Cardiac fibroblast (primary cell): ENCODE results near the gene BANP.
"Not testable (repeated sequence)": the region's sequence is repeated elsewhere in the genome, so short reads cannot be mapped to it uniquely, and the experiment has no call there.

Experiments
- DNase-seq, 2 donors: peaks; one replicate each; pipeline versions ENCODE4 v3.0.0 to v3.0.0-alpha.2; 2010; ENCODE audit warnings: low read depth in 2 of 2
- H3K4me3 ChIP-seq, 2 donors: replicated peaks in 1 of 2; 1 replicate in 1 of 2; 2 replicates in 1 of 2; pipeline ENCODE4 v1.5.1; 2011; ENCODE audit warnings: low read depth in 2 of 2, low read length in 2 of 2, mild to moderate bottlenecking in 2 of 2, moderate library complexity in 1 of 2
- TF ChIP-seq, protein P1 (sequence below): IDR thresholded peaks from one replicate; pipeline ENCODE4 v1.5.1; 2011; ENCODE audit warnings: low read depth, mild to moderate bottlenecking, low read length, inconsistent platforms

Gene BANP

GRCh38 chr16:87931504-87931903 is 19.7 kb upstream of the BANP start:
- no peak overlapping the region for H3K4me3 ChIP-seq
- TF ChIP-seq, protein P1, sequence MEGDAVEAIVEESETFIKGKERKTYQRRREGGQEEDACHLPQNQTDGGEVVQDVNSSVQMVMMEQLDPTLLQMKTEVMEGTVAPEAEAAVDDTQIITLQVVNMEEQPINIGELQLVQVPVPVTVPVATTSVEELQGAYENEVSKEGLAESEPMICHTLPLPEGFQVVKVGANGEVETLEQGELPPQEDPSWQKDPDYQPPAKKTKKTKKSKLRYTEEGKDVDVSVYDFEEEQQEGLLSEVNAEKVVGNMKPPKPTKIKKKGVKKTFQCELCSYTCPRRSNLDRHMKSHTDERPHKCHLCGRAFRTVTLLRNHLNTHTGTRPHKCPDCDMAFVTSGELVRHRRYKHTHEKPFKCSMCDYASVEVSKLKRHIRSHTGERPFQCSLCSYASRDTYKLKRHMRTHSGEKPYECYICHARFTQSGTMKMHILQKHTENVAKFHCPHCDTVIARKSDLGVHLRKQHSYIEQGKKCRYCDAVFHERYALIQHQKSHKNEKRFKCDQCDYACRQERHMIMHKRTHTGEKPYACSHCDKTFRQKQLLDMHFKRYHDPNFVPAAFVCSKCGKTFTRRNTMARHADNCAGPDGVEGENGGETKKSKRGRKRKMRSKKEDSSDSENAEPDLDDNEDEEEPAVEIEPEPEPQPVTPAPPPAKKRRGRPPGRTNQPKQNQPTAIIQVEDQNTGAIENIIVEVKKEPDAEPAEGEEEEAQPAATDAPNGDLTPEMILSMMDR = no peak
- peak; percentile 82 to 87 for DNase-seq

GRCh38 chr16:87932475-87933139 is 18.6 kb upstream of the BANP start:
- H3K4me3 ChIP-seq, DNase-seq: not testable (repeated sequence)

DNA sequence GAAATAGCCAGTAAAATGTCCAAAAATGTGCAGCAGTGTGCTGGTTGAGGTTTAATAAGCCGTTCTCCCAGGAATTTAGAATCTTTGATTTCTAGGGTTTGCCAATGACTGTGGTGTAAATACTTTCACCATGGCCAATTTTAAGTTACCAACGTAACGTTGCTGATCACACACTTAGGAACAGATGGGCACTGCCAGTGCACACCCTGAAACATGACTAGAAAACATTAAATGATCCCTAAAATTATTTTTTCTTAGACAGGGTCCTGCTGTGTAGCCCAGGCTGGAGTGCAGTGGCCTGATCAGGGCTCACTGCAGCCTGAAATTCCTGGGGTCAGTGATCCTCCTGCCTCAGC is 18.1 kb upstream of the BANP start:
- DNase-seq = no peak
- TF ChIP-seq, protein P1 = no peak
- H3K4me3 ChIP-seq = no peak overlapping the region

DNA sequence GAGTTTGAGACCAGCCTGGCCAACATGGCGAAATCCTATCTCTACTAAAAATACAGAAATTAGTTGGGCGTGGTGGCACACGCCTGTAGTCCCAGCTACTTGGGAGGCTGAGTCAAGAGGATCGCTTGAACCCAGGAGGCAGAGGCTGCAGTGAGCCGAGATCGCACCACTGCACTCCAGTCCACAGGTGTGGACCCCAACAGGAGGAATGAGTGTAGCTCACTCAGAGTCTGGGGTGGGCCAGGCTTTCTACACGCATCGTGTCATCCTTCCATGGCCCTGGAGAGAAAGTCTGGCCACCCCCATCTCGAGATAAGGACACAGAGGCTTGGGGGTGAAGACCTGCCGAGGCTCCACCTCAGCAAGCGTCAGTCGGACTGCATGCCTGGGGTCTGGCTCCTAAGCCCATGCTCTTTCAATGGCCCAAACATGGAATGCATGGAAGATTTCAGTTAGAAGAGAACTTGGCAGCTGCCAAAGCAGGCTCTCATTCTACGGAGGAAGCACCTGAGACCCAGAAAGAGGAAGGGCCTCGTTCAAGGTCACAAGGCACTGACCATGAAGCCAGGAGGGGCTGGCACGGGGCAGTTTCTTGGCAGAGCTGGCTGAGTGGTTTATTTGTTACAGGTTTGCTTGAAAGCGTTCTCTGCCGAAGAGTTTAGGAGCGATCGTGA is 16.3 kb upstream of the BANP start:
- not testable (repeated sequence) for DNase-seq, H3K4me3 ChIP-seq

- not testable (repeated sequence) for H3K4me3 ChIP-seq, DNase-seq
Observed at GRCh38 chr16:87936016-87936374, 15.2 kb upstream of the BANP start.

GRCh38 chr16:87936375-87937230 is 14.6 kb upstream of the BANP start, which contains the start of gene CA5A:
Gene CA5A, minus strand, starts transcription at chr16:87936529. Its CDS starts 79 bp downstream, at chr16:87936450.
- H3K4me3 ChIP-seq = no peak within 1 kb of the TSS
- no peak for DNase-seq
- TF ChIP-seq, protein P1 = no peak

DNA sequence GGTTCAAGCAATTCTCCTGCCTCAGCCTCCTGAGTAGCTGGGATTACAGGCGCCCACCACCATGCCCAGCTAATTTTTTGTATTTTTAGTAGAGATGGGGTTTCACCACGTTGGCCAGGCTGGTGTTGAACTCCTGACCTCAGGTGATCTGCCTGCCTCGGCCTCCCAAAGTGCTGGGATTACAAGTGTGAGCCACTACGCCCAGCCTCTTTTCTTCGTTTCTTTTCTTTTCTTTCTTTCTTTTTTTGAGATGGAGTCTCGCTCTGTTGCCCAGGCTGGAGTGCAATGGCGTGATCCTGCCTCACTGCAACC is 14.0 kb upstream of the BANP start:
- not testable (repeated sequence) for H3K4me3 ChIP-seq, DNase-seq

- DNase-seq = no peak
- TF ChIP-seq, protein P1 = no peak
- H3K4me3 ChIP-seq = no peak overlapping the region
Observed at GRCh38 chr16:87938412-87938949, 12.8 kb upstream of the BANP start.
